Mammary epithelial cell (primary cell): ENCODE results near the gene NT5M.

Source experiments
- EZH2 ChIP-seq: IDR thresholded peaks from 2 replicates; pipeline ENCODE4 v1.6.1; 2012; ENCODE audit warnings: low read length, inconsistent platforms, borderline replicate concordance
- TF ChIP-seq, protein P1 (sequence below), 2 donors: IDR thresholded peaks in 1 of 2; conservative IDR thresholded peaks in 1 of 2; 2 replicates each; pipeline ENCODE4 v1.5.1; 2011 to 2012; ENCODE audit warnings: inconsistent platforms in 2 of 2, low read length in 2 of 2, mild to moderate bottlenecking in 2 of 2, control low read depth in 1 of 2, low read depth in 1 of 2; ENCODE audit not compliant: insufficient read depth in 1 of 2; ENCODE audit errors: extremely low read depth in 1 of 2

DNA sequence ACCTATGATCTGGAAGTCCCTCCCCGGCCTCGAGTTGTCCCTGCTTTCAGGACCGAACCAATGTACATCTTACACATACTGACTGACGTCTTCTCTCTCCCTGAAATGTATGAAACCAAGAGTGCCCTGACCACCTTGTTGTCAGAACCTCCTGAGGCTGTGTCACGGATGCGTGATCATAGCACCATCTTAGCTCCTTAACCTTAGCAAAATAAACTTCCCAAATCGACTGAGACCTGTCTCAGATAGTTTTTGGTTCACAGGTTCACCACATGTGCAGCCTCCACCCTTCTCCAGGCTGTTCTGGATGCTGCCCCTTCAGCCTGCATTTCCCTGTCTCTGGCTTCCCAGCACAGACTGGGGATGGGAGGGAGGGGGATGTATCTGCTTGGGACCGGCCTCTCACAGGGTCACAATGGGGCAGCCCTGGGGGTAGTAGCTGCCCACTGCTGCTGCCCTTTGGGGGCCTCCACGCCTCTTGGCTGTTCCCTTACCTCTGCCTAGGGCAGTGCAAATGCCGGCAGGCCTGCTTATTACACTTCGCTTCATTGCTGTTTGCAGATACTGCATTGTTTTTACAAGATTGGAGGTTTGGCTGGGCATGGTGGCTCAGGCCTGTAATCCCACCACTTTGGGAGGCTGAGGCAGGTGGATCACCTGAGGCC, 69.8 kb downstream of the NT5M start:
- TF ChIP-seq, protein P1, sequence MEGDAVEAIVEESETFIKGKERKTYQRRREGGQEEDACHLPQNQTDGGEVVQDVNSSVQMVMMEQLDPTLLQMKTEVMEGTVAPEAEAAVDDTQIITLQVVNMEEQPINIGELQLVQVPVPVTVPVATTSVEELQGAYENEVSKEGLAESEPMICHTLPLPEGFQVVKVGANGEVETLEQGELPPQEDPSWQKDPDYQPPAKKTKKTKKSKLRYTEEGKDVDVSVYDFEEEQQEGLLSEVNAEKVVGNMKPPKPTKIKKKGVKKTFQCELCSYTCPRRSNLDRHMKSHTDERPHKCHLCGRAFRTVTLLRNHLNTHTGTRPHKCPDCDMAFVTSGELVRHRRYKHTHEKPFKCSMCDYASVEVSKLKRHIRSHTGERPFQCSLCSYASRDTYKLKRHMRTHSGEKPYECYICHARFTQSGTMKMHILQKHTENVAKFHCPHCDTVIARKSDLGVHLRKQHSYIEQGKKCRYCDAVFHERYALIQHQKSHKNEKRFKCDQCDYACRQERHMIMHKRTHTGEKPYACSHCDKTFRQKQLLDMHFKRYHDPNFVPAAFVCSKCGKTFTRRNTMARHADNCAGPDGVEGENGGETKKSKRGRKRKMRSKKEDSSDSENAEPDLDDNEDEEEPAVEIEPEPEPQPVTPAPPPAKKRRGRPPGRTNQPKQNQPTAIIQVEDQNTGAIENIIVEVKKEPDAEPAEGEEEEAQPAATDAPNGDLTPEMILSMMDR (conservative IDR thresholded peaks at IDR 0.05 in 1 of 2, IDR thresholded peaks at IDR 0.05 in 1 of 2; ENCODE audit: extremely low read depth in 1 of 2, insufficient read depth in 1 of 2, low read depth in 1 of 2, low read length in 2 of 2), result no peak
- no peak for TF ChIP-seq EZH2
